Endothelial cell of umbilical vein (primary cell): ENCODE measurements around the gene OR11H7. TPM values are rescaled to one million over a fixed set of nuclear protein-coding genes. Genes with fewer than 3 reads are reported as not detected.

Experiments used
- BruUV-seq: library from RNA; stranded (reverse); fragments of 400-500 nt; replicated peaks from 2 replicates; lab custom pipeline; 2021; lab: Mats Ljungman, UMichigan
- CTCF ChIA-PET: fragments of 300-600, 350-600 bp; sonication (Branson Sonifier 250); formaldehyde crosslinking; loops from one replicate; lab custom pipeline; 2021; ENCODE audit warnings: antibody characterized with exemption, inconsistent platforms; lab: Charles Lee
- POLR2A ChIA-PET: fragments of 300-600, 350-600 bp; sonication (Branson Sonifier 250); formaldehyde crosslinking; loops from one replicate; lab custom pipeline; 2021; ENCODE audit warnings: antibody characterized with exemption, inconsistent platforms; lab: Charles Lee
- DNase-seq: peaks from one replicate; pipeline ENCODE4 v3.0.0-alpha.2; 2011; ENCODE audit warnings: low read depth, low spot score
- FAIRE-seq: peaks from 2 replicates; lab custom pipeline; 2011; peaks lifted over from hg19 to GRCh38; lab: Jason Lieb, UNC
- H2AFZ ChIP-seq: 2 replicates; pipeline ENCODE4 v1.6.0; 2012; ENCODE audit warnings: low read depth, low read length, control low read depth, inconsistent platforms
- H3K27ac ChIP-seq: 2 replicates; pipeline ENCODE4 v1.5.1; 2011; ENCODE audit warnings: low read depth, mild to moderate bottlenecking, control low read depth, low read length, moderate library complexity; ENCODE audit not compliant: insufficient read depth
- H3K27me3 ChIP-seq, 2 experiments: 2 replicates each; pipeline versions ENCODE4 v1.6.0 to v1.6.1; 2011; ENCODE audit warnings: low read length in 2 of 2, mixed read lengths in 1 of 2; ENCODE audit not compliant: control insufficient read depth in 2 of 2, insufficient read depth in 2 of 2
- H3K36me3 ChIP-seq, 2 experiments: 2 replicates in 1 of 2; 3 replicates in 1 of 2; pipeline ENCODE4 v1.5.1; 2011; ENCODE audit warnings: low read length in 2 of 2, mild to moderate bottlenecking in 1 of 2, moderate library complexity in 1 of 2; ENCODE audit not compliant: control insufficient read depth in 2 of 2, insufficient read depth in 2 of 2; ENCODE audit errors: extremely low read depth in 1 of 2
- H3K4me1 ChIP-seq: 3 replicates; pipeline ENCODE4 v1.5.1; 2011; ENCODE audit warnings: mild to moderate bottlenecking, low read length; ENCODE audit not compliant: control insufficient read depth, insufficient read depth; ENCODE audit errors: extremely low read depth
- H3K4me2 ChIP-seq: 2 replicates; pipeline ENCODE4 v1.6.1; 2011; ENCODE audit warnings: low read length, control low read depth, mixed read lengths; ENCODE audit not compliant: insufficient read depth
- H3K4me3 ChIP-seq, 3 experiments: fragments of 200-600 bp in 1 of 3; sonication (generic), shearing (Covaris generic) in 1 of 3; replicated peaks in 1 of 3; 2 replicates each; pipeline ENCODE4 v1.5.1; 2011 to 2016; ENCODE audit warnings: control low read depth in 3 of 3, low read length in 3 of 3, mild to moderate bottlenecking in 2 of 3, inconsistent platforms in 1 of 3, low read depth in 1 of 3, moderate library complexity in 1 of 3; ENCODE audit not compliant: insufficient read depth in 1 of 3
- H3K79me2 ChIP-seq: 2 replicates; pipeline ENCODE4 v1.6.0; 2012; ENCODE audit warnings: low read length, inconsistent platforms; ENCODE audit not compliant: control insufficient read depth, insufficient read depth
- H3K9ac ChIP-seq: replicated peaks from 2 replicates; pipeline ENCODE3; 2011; ENCODE audit warnings: low read length, control low read depth; ENCODE audit not compliant: insufficient read depth; ENCODE audit errors: extremely low read depth
- H3K9me1 ChIP-seq: replicated peaks from 3 replicates; pipeline ENCODE4 v1.6.0; 2011; ENCODE audit warnings: mild to moderate bottlenecking, low read length; ENCODE audit not compliant: control insufficient read depth, insufficient read depth; ENCODE audit errors: extremely low read depth
- H3K9me3 ChIP-seq: replicated peaks from 2 replicates; pipeline ENCODE4 v1.5.1; 2012; ENCODE audit warnings: low read length, inconsistent platforms; ENCODE audit not compliant: control insufficient read depth, insufficient read depth
- H4K20me1 ChIP-seq: replicated peaks from 2 replicates; pipeline ENCODE3; 2011; ENCODE audit warnings: mild to moderate bottlenecking, low read length; ENCODE audit not compliant: control insufficient read depth, insufficient read depth; ENCODE audit errors: extremely low read depth
- CTCF ChIP-seq, 2 donors: IDR thresholded peaks; 1 replicate in 1 of 2; 2 replicates in 1 of 2; pipeline ENCODE4 v1.5.1; 2011; ENCODE audit warnings: low read length in 2 of 2, mild to moderate bottlenecking in 2 of 2, moderate library complexity in 2 of 2, control low read depth in 1 of 2, inconsistent platforms in 1 of 2, low read depth in 1 of 2; ENCODE audit not compliant: insufficient read depth in 1 of 2; ENCODE audit errors: extremely low read depth in 1 of 2
- EZH2 ChIP-seq: IDR thresholded peaks from 2 replicates; pipeline ENCODE4 v1.6.1; 2012; ENCODE audit warnings: borderline replicate concordance, low read depth, mild to moderate bottlenecking, moderate library complexity, low read length, inconsistent platforms; ENCODE audit not compliant: severe bottlenecking
- FOS ChIP-seq: IDR thresholded peaks from 2 replicates; pipeline ENCODE4 v1.6.1; 2011; ENCODE audit warnings: mild to moderate bottlenecking, low read length, moderate library complexity, borderline replicate concordance; ENCODE audit not compliant: insufficient read depth
- GATA2 ChIP-seq: IDR thresholded peaks from 2 replicates; pipeline ENCODE4 v1.7.0; 2011; ENCODE audit warnings: low read depth, mild to moderate bottlenecking, moderate library complexity, mixed read lengths, low read length; ENCODE audit not compliant: insufficient read length, insufficient read depth
- JUN ChIP-seq: IDR thresholded peaks from 2 replicates; pipeline ENCODE4 v1.6.1; 2011; ENCODE audit warnings: borderline replicate concordance, low read depth; ENCODE audit not compliant: insufficient read length, insufficient read depth
- MAX ChIP-seq: IDR thresholded peaks from 2 replicates; pipeline ENCODE4 v1.6.1; 2011; ENCODE audit not compliant: insufficient read depth, insufficient read length
- MYC ChIP-seq: IDR thresholded peaks from one replicate; pipeline ENCODE4 v1.6.1; 2011; ENCODE audit warnings: mild to moderate bottlenecking, low read depth, low read length
- POLR2A ChIP-seq: IDR thresholded peaks from 2 replicates; pipeline ENCODE4 v1.6.1; 2012; ENCODE audit warnings: low read depth, mild to moderate bottlenecking, control low read depth, low read length
- POLR2AphosphoS5 ChIP-seq: IDR thresholded peaks from 2 replicates; pipeline ENCODE4 v1.6.1; 2012; ENCODE audit warnings: low read depth, mild to moderate bottlenecking, control low read depth, low read length, moderate library complexity; ENCODE audit not compliant: insufficient read depth
- dilution Hi-C: fragments of 300-500 bp; cut with MboI; formaldehyde crosslinking; loops from one replicate; pipeline ENCODE4 v1.15.0; 2019; ENCODE audit warnings: low sequenced_read_pairs; ENCODE audit not compliant: extremely low pct_ligation_motif_present
- intact Hi-C: fragments of 100-400 bp; cut with micrococcal nuclease; formaldehyde crosslinking; loops from one replicate; pipeline ENCODE4 v1.10.0; 2022
- polyA plus RNA-seq, 4 experiments: library from polyadenylated mRNA; depleted of rRNA in 3 of 4; stranded (reverse) in 3 of 4; unstranded in 1 of 4; fragments of >200 nt; gene quantifications; 2 replicates each; pipeline versions ENCODE4 v1.2.1 to v1.2.3, GENCODE V29; 2011 to 2012; ENCODE audit warnings: missing spikeins in 1 of 4
- total RNA-seq: library from RNA; stranded (reverse); gene quantifications from 2 replicates; pipeline ENCODE4 v1.2.3, GENCODE V29; 2021

The OR11H7 gene
- total and polyA plus RNA-seq, 2 donors (not counting 3 experiments of a cell fraction or from before 2014, with no cell fraction given), result not detected

DNA sequence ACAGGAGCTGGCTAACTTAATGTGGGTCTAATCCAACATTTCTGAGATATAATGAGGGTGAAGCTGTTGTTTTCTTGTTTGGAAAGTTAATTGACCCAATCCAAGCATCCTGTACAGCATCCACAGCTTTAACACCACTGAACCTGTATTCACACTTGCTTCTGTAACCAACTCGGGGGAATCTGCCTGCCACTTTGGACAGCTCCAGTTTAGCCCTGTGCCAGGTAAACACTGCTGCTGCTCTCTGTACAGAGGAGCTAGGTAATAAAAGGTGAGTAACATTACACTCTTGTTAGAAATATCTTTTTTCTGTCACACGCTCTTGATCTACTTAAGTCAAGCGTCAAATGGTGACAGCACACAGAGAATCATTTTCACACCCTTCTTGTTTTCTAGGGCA lies 37.4 kb upstream of the OR11H7 start:
- BruUV-seq, result no TSS peak

More for the DNA sequence above, 37.4 kb upstream of the OR11H7 start:
- intact Hi-C loops (no loop called here), dilution Hi-C loops (no loop called here)
- POLR2A ChIA-PET, result no interaction called here
- FAIRE-seq, result no peak
- H3K9ac ChIP-seq, result no peak overlapping the region
- TF ChIP-seq EZH2 (no peak), POLR2AphosphoS5 (no peak), GATA2 (no peak), MAX (no peak), FOS (no peak), MYC (no peak), POLR2A (no peak), JUN (no peak), CTCF (IDR thresholded peaks at IDR 0.05; ENCODE audit: extremely low read depth in 1 of 2, insufficient read depth in 1 of 2, low read depth in 1 of 2, low read length in 2 of 2) (no peak)
- H3K9me3 ChIP-seq, result no peaks in the 10 kb centered on the region
- no peaks in the 10 kb centered on the region for H3K4me1 ChIP-seq
- no peak overlapping the region for H3K4me2 ChIP-seq
- H3K36me3 ChIP-seq, result no peaks in the 10 kb centered on the region
- H4K20me1 ChIP-seq, result no peaks in the 10 kb centered on the region
- H3K9me1 ChIP-seq, result no peaks in the 10 kb centered on the region
- CTCF ChIA-PET, result no interaction called here
- no peak for DNase-seq
- no peak overlapping the region for H3K27ac ChIP-seq
- H3K27me3 ChIP-seq, result no peaks in the 10 kb centered on the region
- no peaks in the 10 kb centered on the region for H3K79me2 ChIP-seq
- no peak overlapping the region for H3K4me3 ChIP-seq
- no peak overlapping the region for H2AFZ ChIP-seq
